HG02973 (cell line): ENCODE results near the gene WTAP.
"Not testable (repeated sequence)": the region's sequence is repeated elsewhere in the genome, so short reads cannot be mapped to it uniquely, and the experiment has no call there.

Experiments used
- ATAC-seq: cut with Tn5 transposase; IDR thresholded peaks from one replicate; pipeline ENCODE4 v1.9.1; 2021; ENCODE audit warnings: moderate library complexity; ENCODE audit not compliant: unreplicated experiment

The WTAP gene

DNA sequence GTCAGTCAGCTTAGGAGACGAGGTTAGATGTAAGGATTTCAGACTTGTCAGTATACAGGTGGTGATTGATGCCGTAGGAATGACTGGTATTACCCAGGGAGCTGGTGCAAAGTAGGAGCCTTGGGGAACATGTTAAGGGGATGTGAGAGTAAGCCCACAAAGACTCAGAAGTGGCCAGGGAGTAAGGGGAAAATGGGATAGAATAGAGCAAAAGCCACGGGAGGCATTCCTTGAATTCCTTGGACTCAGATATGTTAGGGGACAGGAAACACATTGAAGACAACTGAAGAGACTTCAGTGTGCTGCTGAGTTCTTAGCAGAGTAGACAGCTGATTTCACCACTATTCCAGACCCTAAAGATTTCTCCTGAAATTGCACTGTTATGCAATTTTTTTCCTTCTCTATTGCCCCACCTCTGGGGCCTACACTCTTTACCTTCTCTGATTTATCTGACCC is 33.3 kb downstream of the WTAP start:
- no peak for ATAC-seq

DNA sequence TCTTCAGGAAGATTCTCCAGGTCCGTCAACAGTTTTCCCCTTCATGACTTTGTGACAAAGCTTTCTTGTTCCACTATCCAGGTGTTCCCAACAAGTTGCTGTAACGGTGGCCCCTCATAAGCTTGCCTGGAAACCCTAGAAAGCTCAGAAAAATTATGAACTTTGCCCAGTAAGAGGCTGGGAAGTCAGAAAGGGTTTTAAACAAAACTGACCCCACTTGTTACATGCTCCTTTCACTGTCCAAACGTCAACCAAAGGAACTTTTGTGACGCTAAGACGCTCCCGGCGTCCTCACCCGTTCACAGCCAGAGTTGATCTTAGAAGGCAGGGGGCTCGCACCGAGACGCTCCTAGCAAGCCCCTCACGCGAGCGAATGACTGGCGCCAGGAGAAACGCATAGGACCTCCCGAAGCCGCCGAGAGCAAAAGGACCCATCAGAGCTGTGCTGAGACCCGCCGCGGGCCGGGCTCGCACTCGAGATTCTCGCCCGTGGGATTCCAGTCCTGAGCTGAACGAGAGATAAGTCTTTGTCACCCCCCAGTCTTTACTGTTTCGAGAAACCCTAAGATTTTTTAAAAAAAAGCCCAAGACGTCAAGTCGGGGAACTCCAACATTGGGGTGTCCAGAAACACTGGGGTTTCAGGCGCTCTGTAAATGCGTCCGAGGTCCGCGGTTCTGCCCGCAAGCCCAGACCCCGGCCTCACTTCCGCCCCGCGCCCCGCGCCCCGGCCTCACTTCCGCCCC is 34.0 kb downstream of the WTAP start:
- ATAC-seq, result no peak

DNA sequence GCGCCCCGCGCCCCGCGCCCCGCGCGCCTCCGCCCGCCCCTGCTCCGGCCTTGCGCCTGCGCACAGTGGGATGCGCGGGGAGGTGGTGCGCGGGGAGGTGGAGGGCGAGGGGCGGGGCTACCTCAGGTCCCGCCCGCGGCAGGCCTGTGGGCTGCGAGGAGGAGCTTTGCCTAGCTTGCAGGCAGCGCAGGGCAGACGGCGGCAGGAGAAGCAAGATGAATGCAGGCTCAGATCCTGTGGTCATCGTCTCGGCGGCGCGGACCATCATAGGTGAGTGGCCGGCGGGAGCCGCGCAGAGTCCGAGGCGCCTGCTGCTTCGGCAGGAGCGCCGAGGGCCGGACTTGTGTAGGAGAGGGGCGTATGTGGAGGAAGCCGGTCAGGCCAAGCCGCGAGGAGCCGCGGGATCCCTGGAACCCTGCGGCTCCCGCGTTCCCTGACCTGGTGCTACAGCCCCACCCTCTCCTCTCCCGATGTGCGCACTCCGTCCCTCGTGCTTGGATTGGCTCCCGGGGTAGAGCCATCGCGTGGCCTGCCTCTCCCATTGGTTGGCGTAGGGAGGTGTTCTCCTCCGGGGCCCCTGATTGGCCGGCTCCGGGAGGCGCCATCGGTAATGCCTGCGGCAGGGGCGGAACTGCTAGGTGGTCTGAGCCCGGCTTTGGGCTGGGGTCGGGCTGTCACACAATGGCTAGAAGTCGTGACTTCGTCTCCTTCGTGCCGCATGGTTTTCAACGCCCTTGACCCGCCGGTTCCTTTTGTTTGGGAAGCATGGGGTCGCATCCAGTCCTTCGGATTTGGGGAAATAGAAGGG is 34.8 kb downstream of the WTAP start, which contains the start of gene ACAT2:
Gene ACAT2, plus strand, starts transcription at position 173 of the 808 bp plus-strand sequence. Its CDS starts 43 bp downstream, at position 216.
- ATAC-seq, result peak; percentile 98

DNA sequence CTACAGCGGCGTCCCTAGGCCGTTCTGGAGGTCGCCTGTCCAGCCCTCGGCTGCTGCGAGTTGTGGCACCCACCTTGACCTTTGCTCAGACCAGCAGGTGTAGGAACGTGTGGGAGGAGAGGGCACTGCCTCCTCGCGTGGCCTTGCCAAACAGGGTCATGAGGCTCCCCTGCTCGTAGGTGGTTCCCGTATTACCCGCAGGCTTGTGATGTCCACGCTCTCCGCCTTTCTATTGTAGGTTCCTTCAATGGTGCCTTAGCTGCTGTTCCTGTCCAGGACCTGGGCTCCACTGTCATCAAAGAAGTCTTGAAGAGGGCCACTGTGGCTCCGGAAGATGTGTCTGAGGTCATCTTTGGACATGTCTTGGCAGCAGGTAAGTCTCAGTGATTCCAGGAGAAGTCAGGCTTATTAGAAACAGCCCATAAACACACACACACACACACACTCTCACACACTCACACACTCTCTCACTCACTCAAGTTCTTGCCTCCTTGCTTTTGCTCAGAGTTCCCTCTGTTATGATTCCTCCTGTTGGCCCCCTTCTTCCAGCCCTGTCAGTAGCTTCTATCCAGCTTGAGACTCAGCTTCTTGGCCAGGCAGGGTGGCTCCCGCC is 35.5 kb downstream of the WTAP start:
- no peak for ATAC-seq

DNA sequence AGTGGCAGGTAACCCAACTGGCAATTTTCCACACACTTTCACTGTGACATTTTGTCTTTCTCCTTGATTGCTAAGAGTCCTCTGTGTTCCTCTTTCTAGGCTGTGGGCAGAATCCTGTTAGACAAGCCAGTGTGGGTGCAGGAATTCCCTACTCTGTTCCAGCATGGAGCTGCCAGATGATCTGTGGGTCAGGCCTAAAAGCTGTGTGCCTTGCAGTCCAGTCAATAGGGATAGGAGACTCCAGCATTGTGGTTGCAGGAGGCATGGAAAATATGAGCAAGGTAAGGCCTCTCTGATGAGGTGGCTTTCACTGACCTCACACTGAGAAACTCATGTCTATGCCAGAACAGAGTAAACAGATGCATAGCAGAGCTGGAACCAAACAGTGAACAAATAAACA is 39.6 kb downstream of the WTAP start:
- no peak for ATAC-seq

DNA sequence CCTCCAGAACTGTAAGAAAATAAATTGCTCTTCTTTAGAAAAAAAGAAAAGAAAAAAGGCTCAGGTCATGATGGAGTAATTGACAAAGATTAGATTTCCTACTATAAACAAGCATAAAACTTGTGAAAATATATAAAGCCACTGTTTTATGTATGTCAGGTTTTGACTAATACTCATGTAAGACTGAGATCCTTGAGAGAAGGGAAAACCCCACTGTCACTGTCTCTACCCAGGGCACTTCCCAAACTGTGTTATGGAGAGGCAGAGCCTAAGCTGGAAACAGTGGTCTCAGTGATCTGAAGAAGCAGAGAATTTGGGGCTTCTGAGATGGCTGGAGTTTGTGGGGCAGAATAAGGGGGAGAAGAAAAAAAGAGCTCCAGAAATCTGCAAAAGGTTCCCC is 42.2 kb downstream of the WTAP start:
- no peak for ATAC-seq

DNA sequence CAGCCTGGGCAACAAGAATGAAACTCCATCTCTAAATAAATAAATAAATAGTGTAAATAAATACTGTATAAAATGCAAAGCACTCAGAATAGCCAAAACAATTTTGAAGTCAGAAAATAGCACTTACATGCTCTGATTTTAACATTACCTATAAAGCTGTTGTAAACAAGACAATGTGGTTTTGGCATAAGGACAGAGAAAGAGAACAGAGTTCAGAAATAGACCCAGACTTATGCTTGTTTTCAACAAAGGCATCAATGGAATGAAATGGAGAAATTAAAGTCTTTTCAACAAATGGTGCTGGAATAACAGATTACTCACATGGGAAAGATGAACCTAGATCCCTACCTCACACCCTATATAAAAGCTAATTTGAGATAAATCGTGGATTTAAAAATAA is 44.9 kb downstream of the WTAP start:
- no peak for ATAC-seq

DNA sequence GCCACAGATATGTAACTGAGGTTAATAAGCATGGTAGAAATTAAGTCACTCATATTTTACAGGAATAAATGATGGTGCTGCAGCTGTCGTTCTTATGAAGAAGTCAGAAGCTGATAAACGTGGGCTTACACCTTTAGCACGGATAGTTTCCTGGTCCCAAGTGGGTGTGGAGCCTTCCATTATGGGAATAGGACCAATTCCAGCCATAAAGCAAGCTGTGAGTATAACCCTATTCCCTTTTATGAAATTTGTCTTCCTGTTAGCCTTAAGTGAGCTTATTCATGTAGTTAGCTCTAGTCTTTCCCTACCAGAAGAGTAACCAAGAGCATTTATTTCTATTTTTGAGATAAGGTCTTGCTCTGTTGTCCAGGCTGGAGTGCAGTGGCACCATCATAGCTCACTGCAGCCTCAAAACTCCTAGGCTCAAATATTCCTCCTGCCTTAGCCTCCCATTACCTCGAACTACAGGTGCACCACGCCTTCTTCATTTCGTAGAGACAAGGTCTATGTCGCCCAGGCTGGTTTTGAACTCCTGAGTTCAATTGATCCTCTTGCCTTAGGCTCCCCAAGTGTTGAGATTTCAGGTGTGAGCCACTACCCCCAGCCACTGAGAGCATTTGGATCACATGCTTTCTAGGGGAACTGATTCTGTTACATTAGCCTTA is 50.1 kb downstream of the WTAP start:
- ATAC-seq, result no peak

DNA sequence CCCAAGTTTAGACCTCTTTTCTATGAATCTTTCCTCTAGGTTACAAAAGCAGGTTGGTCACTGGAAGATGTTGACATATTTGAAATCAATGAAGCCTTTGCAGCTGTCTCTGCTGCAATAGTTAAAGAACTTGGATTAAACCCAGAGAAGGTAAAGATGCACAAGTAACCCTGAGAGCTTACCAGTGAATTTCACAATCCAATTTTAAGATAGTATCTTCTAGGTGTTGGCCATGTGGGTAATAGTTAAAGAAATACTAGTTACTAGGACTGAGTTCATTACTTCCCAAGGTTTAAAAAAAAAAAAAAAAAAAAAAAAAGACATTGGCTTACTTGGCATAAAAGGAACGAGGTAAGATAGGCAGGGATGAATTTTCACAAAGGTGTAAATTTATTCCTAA is 50.8 kb downstream of the WTAP start:
- ATAC-seq, result no peak

DNA sequence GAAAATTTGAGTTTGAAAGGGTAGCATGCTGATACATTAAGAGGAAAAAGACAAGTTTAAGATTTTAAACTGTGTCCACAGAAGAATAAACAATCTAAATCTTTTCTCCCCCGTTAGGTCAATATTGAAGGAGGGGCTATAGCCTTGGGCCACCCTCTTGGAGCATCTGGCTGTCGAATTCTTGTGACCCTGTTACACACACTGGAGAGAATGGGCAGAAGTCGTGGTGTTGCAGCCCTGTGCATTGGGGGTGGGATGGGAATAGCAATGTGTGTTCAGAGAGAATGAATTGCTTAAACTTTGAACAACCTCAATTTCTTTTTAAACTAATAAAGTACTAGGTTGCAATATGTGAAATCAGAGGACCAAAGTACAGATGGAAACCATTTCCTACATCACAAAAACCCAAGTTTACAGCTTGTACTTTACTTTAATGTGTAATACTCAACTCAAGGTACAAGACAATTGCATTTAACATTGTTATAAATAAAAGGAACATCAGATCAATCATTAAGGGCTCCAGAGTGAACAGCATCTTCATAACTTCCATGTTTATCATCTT is 51.3 kb downstream of the WTAP start:
- no peak for ATAC-seq

DNA sequence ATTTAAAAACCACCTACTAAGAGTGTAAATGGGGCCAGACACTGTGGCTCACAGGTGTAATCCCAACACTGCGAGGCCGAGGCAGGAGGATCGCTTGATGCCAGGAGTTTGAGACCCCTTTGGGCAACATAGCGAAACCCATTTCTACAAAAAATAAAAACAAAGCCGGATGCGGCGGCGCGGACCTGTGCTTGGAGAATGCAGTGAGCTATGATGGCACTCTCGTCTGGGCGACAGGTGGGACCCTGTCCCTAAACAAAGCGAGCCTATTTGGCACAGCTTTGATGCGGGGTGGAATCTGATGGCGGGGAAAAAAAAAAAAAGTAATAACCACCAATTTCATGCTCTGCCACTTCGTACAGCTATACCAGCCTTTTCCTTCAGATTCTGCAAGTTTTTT is 61.0 kb downstream of the WTAP start:
- no peak for ATAC-seq

DNA sequence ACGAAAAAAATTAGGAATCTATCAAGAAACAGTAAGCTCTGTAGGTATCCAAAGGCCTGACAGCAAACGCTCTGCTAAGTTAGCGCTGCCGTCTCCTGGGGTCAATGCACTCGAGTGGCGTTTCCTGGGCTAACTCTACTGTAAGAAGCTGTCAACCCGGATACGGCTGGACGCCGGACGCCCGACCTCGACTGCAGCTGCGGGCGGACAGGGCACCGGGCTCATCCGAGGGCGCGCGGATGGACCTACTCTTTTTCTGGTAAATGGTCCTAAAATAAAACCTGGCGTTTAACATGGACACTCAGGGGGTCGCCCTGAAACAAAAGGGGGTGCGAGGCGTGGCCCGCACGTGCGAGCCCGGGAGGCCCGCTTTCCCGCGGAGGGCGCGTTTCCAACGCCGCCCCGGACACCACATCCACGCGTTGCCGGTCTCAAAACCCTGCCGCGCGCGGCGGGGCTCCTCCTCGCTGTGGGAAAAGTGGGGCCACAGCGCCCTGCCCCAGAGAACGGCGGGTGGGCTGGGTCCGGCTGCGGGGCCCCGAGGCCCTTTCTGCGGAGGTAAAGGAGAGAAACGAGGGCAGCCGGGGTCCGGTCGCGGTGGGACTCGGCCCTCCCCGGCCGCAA is 61.6 kb downstream of the WTAP start:
- ATAC-seq, result peak; percentile 0

DNA sequence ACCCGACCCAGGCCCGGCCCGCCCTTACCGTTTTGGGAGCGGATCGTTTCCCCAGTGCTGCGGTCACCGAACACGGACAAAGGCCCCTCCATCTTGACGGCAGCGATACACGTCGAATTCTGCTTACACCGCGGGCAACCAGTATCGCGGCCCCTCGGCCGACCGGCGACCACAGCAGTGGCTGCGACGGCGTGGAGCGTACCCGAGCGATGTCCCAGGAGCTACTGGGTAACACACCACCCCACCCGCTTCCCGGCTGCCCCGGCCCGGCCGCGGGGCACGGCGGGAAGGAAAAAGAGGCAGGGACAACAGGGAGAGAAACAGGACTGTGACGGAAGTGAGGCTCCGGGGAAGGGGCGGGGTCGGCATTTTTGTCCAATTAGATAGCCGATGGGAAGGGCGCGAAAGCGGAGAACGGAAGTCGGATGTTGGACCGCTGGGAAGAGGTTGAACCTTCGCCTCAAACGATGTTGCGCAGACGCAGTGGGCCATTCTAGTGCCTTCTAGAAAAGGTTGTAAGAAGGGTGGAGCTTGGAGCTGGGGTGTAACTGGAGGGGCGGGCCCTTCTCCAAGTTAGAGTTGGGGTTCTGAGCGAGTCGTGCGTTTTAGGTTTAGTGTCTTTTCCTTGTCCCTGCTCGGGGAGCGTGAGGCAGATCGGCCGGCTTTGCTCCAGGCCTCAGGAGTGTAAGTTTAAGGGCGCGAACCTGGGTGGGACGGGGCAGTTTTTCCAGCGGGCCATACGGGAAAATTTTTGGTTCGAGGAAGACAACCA is 62.3 kb downstream of the WTAP start, which contains the start of gene TCP1:
Gene TCP1, minus strand, starts transcription at position 226 of the 772 bp plus-strand sequence. Its CDS starts 134 bp downstream, at position 92.
- ATAC-seq, result peak; percentile 74

DNA sequence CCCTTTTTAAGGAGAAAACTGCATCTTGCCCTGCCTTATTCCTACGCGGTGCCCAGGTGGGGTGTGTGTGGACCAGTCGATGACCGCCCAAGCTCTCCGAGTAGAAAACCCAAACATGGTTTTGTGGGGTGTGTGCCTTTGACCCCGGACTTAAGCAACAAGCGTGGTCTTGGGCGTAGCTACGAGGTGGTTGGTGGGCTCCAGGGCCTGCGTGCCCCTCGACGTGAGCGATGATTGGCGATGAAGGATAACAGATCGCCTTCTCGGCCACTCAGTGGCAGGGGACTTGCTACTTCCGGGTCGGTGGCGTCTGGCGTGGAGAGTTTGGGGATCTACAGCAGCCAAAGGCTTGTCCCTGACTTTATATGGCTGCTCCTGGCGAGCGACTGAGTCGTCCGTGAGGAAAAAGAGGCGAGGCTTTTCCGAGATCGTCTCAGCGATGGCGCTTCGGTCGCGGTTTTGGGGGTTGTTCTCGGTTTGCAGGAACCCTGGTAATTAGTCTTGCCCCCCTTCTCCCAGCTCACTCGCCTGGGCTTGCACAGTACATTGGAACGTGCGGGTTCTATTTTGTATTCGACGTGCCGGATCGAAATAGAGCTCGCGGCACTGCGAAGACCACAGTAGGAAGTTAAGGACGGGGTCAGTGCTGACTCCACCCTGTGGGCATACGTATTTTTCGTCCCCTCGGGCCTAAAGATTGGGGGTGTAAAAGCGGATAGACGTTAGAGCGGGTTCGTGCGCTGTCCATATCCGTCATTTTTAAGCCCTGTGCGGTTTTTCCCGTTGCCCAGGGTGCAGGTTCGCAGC is 63.0 kb downstream of the WTAP start, which contains the start of gene MRPL18:
Gene MRPL18, plus strand, starts transcription at position 319 of the 807 bp plus-strand sequence. Its CDS starts 121 bp downstream, at position 440.
- ATAC-seq, result peak; percentile 85

DNA sequence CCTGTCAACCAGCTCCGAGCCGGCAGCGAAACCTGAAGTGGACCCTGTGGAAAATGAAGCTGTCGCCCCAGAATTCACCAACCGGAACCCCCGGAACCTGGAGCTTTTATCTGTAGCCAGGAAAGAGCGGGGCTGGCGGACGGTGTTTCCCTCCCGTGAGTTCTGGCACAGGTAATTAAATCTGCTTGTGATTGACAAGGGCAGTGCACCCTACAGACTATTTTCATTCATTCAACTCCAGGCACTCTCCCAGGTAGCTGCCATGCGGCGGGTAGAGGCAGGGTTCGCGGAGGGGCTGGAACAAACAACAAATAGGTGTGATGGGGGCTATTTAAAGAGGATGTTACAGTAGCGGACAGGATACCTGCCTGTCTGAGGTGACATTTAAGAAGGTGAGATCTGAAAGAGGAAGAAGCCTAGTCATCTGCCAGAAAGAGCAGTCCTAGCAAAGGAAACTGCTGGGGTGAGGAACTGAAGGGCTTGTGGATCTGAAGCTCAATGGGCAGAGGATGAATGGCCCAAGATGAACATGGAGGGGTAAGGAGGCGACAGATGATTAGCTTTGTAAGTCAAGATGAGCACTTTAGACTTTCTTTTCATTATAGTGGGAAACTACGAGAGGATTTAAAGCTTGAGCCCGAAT is 63.8 kb downstream of the WTAP start:
- no peak for ATAC-seq

DNA sequence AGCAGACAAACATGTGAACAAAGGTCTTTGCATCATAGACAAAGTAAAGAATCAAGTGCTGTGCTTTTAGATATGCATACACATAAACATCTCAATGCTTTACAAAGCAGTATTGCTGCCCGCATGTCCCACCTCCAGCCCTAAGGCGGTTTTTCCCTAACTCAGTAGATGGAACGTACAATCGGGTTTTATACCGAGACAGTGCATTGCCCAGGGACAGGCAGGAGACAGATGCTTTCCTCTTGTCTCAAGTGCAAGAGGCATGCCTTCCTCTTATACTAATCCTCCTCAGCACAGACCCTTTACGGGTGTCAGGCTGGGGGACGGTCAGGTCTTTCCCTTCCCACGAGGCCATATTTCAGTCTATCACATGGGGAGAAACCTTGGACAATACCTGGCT is 67.7 kb downstream of the WTAP start:
- not testable (repeated sequence) for ATAC-seq

DNA sequence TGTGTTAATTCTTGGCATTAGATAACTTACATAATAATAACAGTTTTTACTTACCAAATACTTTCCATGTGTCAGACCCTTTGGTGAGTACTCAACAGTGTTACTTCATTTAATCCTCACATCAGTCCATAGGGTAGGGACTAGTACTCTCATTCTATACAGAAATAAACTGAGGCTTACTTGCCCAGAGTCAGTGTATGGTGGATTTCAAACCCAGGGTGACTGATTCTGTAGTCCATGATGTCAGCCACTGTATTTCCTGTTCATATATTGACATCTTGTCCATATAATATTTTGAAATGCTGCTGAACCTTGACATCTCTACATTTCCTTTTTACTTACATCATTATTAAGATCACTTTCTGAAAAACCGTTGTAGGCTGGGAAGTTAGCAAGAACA is 70.2 kb downstream of the WTAP start:
- ATAC-seq, result no peak
